K562 (cell line): Measurements from ENCODE around the gene PTP4A2. TPM values are rescaled to one million over a fixed set of nuclear protein-coding genes. Genes with fewer than 3 reads are reported as not detected.

Experiments used
- ARID1B ChIP-seq: fragments of 450-650 bp; IDR thresholded peaks from 2 replicates; pipeline ENCODE4 v1.6.1; 2016; ENCODE audit warnings: antibody characterized with exemption, mild to moderate bottlenecking, inconsistent platforms
- BCOR ChIP-seq: fragments of 450-650 bp; IDR thresholded peaks from 2 replicates; pipeline ENCODE4 v1.6.1; 2016
- COPS2 ChIP-seq: fragments of 450-650 bp; conservative IDR thresholded peaks from 2 replicates; pipeline ENCODE4 v1.6.1; 2016; ENCODE audit warnings: mild to moderate bottlenecking, moderate library complexity
- DNMT1 ChIP-seq: fragments of 450-650 bp; IDR thresholded peaks from 2 replicates; pipeline ENCODE4 v1.6.1; 2016; ENCODE audit warnings: antibody characterized with exemption, mild to moderate bottlenecking
- MAFK ChIP-seq: IDR thresholded peaks from 2 replicates; pipeline ENCODE4 v1.6.1; 2011; ENCODE audit warnings: low read length, improper control_type of control experiment
- MEIS2 ChIP-seq: fragments of 450-650 bp; IDR thresholded peaks from 2 replicates; pipeline ENCODE4 v1.6.1; 2014; ENCODE audit warnings: mild to moderate bottlenecking; ENCODE audit not compliant: partially characterized antibody
- POLR2H ChIP-seq: IDR thresholded peaks from 2 replicates; pipeline ENCODE4 v1.6.1; 2016; ENCODE audit warnings: missing genetic modification characterization, low read depth, mild to moderate bottlenecking, control low read depth, missing compliant biosample characterization, moderate library complexity
- SOX6 ChIP-seq: fragments of 450-650 bp; IDR thresholded peaks from 2 replicates; pipeline ENCODE4 v1.6.1; 2014; ENCODE audit warnings: mild to moderate bottlenecking
- TCF3 ChIP-seq: sonication (generic); formaldehyde crosslinking; IDR thresholded peaks from 2 replicates; pipeline ENCODE4 v1.4.0; 2020; ENCODE audit warnings: mild to moderate bottlenecking, missing genetic modification reagents
- ZC3H11A ChIP-seq: IDR thresholded peaks from 2 replicates; pipeline ENCODE4 v1.6.1; 2012; ENCODE audit warnings: low read depth, low read length, improper control_type of control experiment
- ZFX ChIP-seq: sonication (generic); formaldehyde crosslinking; IDR thresholded peaks from 2 replicates; pipeline ENCODE4 v1.8.0; 2022; ENCODE audit warnings: mild to moderate bottlenecking, missing genetic modification reagents, moderate library complexity
- ZNF584 ChIP-seq: fragments of 200-800 bp; sonication (Bioruptor generic); IDR thresholded peaks from 2 replicates; pipeline ENCODE4 v1.6.1; 2016; ENCODE audit warnings: low read depth, mild to moderate bottlenecking, missing genetic modification characterization, missing compliant biosample characterization
- polyA plus RNA-seq, 8 experiments: library from polyadenylated mRNA; depleted of rRNA in 4 of 8; stranded (reverse) in 5 of 8; unstranded in 3 of 8; fragments of >200 nt; fragmentation: Nextera tagmentation in 2 of 8; fragmentation: Illumina TruSeq in 1 of 8; extraction: Ambion mirVana in 2 of 8; extraction: Trizol in 1 of 8; gene quantifications; 2 replicates each; pipeline versions ENCODE4 v1.2.1 to v1.2.3, GENCODE V29; 2011 to 2014; ENCODE audit warnings: inconsistent platforms in 1 of 8, missing spikeins in 1 of 8
- total RNA-seq, 7 experiments: library from RNA; depleted of rRNA in 6 of 7; stranded (reverse); fragments of >200 nt in 6 of 7; fragmentation: Illumina TruSeq in 2 of 7; extraction: Trizol in 2 of 7; gene quantifications; 2 replicates each; pipeline versions ENCODE4 v1.2.1 to v1.2.3, GENCODE V29; 2011 to 2021; ENCODE audit warnings: low replicate concordance in 1 of 7
- TF ChIP-seq, protein P1 (sequence below): IDR thresholded peaks from 2 replicates; pipeline ENCODE4 v1.6.1; 2012; ENCODE audit warnings: low read depth, low read length, improper control_type of control experiment, borderline replicate concordance
- TF ChIP-seq, protein P2 (sequence below): sonication (generic); IDR thresholded peaks from 2 replicates; pipeline ENCODE4 v1.6.1; 2016
- TF ChIP-seq, protein P3 (sequence below): sonication (generic); formaldehyde crosslinking; IDR thresholded peaks from 2 replicates; pipeline ENCODE4 v1.8.0; 2022; ENCODE audit warnings: mild to moderate bottlenecking, low read depth, missing genetic modification reagents

The PTP4A2 gene
- total and polyA plus RNA-seq, 9 of the 15 experiments (the other 6 are each of a cell fraction or from before 2014, with no cell fraction given): 197 to 870 (median 480) TPM

DNA sequence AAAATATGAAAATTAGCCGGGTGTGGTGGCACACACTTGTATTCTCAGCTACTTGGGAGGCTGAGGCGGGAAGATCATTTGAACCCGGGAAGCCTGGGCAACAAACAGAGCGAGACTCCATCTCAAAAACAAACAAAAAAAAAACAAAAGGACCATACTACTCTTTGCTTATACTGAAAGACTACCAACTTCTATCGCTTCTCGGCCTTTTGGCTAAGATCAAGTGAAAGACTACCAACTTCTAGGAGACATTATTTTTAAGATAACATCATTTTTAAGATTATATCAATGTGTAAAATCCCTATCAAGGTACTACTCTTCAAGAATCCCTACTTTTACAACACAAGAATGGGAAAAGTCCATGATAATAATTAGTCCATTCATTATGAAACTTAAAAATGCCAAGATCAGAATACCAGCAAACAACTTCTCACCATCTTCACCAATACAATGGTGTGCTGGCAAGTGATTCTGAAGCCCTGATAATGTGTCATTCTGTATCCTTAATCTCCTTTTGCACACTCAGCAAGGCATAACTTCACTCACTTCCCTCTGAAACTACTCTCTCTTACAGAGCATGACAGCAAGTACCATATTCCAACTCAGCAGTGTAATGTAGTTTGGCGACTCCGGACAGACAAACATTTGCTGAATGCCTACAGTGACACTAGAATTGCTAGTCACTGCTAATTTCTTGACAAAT lies 1.7 kb downstream of the PTP4A2 start (continued):
- TF ChIP-seq TCF3 (CRISPR knock-in tag): 0 out of 2 replicates have a peak, but pooled peaks have one; percentile 16
- TF ChIP-seq, protein P1, sequence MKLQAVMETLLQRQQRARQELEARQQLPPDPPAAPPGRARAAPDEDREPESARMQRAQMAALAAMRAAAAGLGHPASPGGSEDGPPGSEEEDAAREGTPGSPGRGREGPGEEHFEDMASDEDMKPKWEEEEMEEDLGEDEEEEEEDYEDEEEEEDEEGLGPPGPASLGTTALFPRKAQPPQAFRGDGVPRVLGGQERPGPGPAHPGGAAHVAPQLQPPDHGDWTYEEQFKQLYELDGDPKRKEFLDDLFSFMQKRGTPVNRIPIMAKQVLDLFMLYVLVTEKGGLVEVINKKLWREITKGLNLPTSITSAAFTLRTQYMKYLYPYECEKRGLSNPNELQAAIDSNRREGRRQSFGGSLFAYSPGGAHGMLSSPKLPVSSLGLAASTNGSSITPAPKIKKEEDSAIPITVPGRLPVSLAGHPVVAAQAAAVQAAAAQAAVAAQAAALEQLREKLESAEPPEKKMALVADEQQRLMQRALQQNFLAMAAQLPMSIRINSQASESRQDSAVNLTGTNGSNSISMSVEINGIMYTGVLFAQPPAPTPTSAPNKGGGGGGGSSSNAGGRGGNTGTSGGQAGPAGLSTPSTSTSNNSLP: 0 out of 2 replicates have a peak, but pooled peaks have one; percentile 15
- TF ChIP-seq MEIS2: peak; percentile 4
- peak; percentile 8; the same call in 1 of the 2 replicates for TF ChIP-seq BCOR
- peak; percentile 76 for TF ChIP-seq MAFK
- TF ChIP-seq COPS2: no peak
- TF ChIP-seq, protein P2, sequence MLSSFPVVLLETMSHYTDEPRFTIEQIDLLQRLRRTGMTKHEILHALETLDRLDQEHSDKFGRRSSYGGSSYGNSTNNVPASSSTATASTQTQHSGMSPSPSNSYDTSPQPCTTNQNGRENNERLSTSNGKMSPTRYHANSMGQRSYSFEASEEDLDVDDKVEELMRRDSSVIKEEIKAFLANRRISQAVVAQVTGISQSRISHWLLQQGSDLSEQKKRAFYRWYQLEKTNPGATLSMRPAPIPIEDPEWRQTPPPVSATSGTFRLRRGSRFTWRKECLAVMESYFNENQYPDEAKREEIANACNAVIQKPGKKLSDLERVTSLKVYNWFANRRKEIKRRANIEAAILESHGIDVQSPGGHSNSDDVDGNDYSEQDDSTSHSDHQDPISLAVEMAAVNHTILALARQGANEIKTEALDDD: peak; percentile 49; the same call in 1 of the 2 replicates
- 0 out of 2 replicates have a peak, but pooled peaks have one; percentile 33 for TF ChIP-seq ZFX (CRISPR knock-in tag)
- TF ChIP-seq, protein P3, sequence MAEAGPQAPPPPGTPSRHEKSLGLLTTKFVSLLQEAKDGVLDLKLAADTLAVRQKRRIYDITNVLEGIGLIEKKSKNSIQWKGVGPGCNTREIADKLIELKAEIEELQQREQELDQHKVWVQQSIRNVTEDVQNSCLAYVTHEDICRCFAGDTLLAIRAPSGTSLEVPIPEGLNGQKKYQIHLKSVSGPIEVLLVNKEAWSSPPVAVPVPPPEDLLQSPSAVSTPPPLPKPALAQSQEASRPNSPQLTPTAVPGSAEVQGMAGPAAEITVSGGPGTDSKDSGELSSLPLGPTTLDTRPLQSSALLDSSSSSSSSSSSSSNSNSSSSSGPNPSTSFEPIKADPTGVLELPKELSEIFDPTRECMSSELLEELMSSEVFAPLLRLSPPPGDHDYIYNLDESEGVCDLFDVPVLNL: no peak
- 0 out of 2 replicates have a peak, but pooled peaks have one; percentile 7 for TF ChIP-seq ZNF584 (CRISPR knock-in tag)
- TF ChIP-seq ARID1B: peak; percentile 21; the same call in 1 of the 2 replicates
- peak; percentile 20; the same call in 1 of the 2 replicates for TF ChIP-seq POLR2H (tag)
- TF ChIP-seq DNMT1: no peak
- TF ChIP-seq ZC3H11A: no peak
- TF ChIP-seq SOX6: peak; percentile 67
- TF ChIP-seq, all 486 proteins: peak for 29
